ENCODE measurements around the gene TAS2R42.

TAS2R42 gene

GRCh38 chr12:11186837-11187236 lies at the start of gene TAS2R42:
Gene TAS2R42, minus strand, starts transcription at chr12:11186937. Its CDS starts 0 bp downstream, at chr12:11186937.
- DNase-seq = no peak

GRCh38 chr12:11233532-11233931 lies 46.8 kb upstream of the TAS2R42 start:
- DNase-seq = no peak

- DNase-seq = peak; percentile 51
Observed at GRCh38 chr12:11228296-11228879, 41.7 kb upstream of the TAS2R42 start.

GRCh38 chr12:11227373-11227772 lies 40.6 kb upstream of the TAS2R42 start:
- DNase-seq = no peak

- no peak for DNase-seq
Observed at GRCh38 chr12:11209113-11209512, 22.4 kb upstream of the TAS2R42 start.

- no peak for DNase-seq
Observed at GRCh38 chr12:11204173-11204572, 17.4 kb upstream of the TAS2R42 start.

- no peak for DNase-seq
Observed at GRCh38 chr12:11202811-11203210, 16.1 kb upstream of the TAS2R42 start.

GRCh38 chr12:11183011-11183410 lies 3.7 kb downstream of the TAS2R42 start:
- DNase-seq = no peak

- no peak for DNase-seq
Observed at GRCh38 chr12:11182529-11182928, 4.2 kb downstream of the TAS2R42 start.

- no peak for DNase-seq
Observed at GRCh38 chr12:11178250-11178649, 8.5 kb downstream of the TAS2R42 start.

- no peak for DNase-seq
Observed at GRCh38 chr12:11174022-11174421, 12.7 kb downstream of the TAS2R42 start.

GRCh38 chr12:11171969-11172675 lies 14.6 kb downstream of the TAS2R42 start:
- no peak for DNase-seq

- peak; percentile 93 for DNase-seq
Observed at GRCh38 chr12:11171145-11171968, 15.4 kb downstream of the TAS2R42 start, which contains the start of gene SMIM10L1. Gene SMIM10L1, plus strand, starts transcription at chr12:11171194. Its CDS starts 163 bp downstream, at chr12:11171357.

- DNase-seq = no peak
Observed at GRCh38 chr12:11170810-11171144, 16.0 kb downstream of the TAS2R42 start.

- DNase-seq = no peak
Observed at GRCh38 chr12:11166300-11166699, 20.4 kb downstream of the TAS2R42 start.

GRCh38 chr12:11164384-11164783 lies 22.4 kb downstream of the TAS2R42 start:
- DNase-seq = no peak

- DNase-seq = no peak
Observed at GRCh38 chr12:11162502-11162901, 24.2 kb downstream of the TAS2R42 start.

- DNase-seq = no peak
Observed at GRCh38 chr12:11158885-11159444, 27.8 kb downstream of the TAS2R42 start.

- no peak for DNase-seq
Observed at GRCh38 chr12:11154400-11154925, 32.3 kb downstream of the TAS2R42 start.

GRCh38 chr12:11152725-11153124 lies 34.0 kb downstream of the TAS2R42 start:
- no peak for DNase-seq

- no peak for DNase-seq
Observed at GRCh38 chr12:11150832-11151231, 35.9 kb downstream of the TAS2R42 start.

- DNase-seq = no peak
Observed at GRCh38 chr12:11147420-11147819, 39.3 kb downstream of the TAS2R42 start.

GRCh38 chr12:11144297-11144696 lies 42.4 kb downstream of the TAS2R42 start:
- no peak for DNase-seq

Measured in activated CD4-positive, alpha-beta T cell treated with anti-CD3 and anti-CD28 coated beads, Interleukin-2, Interleukin-6, amounts not matched to agents 100 ng/mL and 50 ng/mL, durations not matched to agents 16 hours and 8 hours (primary cell).